Mucosa of gallbladder (tissue), 1 donor: Measurements from ENCODE around the gene SDK2. TPM values are rescaled to one million over a fixed set of nuclear protein-coding genes. Genes with fewer than 3 reads are reported as not detected.
A peak's percentile ranks its signal among the peaks of the same experiment; 100 is the strongest.
"Not testable (repeated sequence)": the region's sequence is repeated elsewhere in the genome, so short reads cannot be mapped to it uniquely, and the experiment has no call there.

ENCODE experiments used
- DNase-seq: peaks from one replicate; pipeline ENCODE4 v3.0.0-alpha.2; 2020; ENCODE audit warnings: low spot score
- total RNA-seq: library from RNA; stranded (reverse); gene quantifications from one replicate; pipeline ENCODE4 v1.2.1, GENCODE V29; 2021
- donor health status: DM: no; HTN: no; CAD: no.

Gene SDK2
- total RNA-seq, 1 donor from 2014 or later: 12.9 TPM

DNA sequence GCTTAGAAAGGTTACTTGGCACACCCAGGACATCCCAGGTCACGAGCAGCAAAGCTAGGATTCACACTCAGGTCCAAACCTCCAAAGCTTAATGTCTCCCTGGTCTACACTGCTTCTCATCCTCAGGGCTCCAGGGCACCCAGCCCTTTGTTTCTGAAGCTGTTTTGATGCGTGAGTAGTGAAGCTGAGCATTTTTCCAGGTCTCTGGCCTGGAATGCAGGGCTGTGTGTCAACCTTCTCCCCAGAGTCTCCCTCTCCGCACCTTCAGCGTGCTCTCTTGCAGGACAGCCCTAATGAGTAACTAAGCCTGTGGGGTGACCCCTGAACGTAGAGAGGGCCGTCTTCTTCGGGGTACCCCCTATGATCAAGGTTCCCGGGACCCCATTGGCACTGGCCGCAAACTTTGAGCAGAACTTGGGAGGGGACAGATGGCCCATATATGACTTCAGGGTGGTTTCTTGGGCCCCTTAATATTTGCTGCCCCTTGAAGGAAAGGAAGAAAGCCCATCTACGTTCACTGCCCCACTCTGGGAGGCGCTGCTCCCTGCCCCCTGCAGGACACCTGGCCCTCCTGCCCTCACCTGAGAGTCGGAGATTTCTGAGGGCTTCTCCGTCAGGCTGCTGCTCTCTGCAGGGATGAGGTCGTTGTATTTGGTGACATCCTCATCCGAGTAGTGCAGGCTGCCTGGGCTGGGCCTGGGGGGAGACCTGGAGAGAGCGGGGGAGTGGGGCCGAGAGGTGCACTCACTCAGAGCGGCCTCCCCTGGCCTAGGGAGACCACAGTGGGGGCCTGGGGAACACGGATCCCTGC, 296.0 kb downstream of the SDK2 start:
- DNase-seq: no peak

DNA sequence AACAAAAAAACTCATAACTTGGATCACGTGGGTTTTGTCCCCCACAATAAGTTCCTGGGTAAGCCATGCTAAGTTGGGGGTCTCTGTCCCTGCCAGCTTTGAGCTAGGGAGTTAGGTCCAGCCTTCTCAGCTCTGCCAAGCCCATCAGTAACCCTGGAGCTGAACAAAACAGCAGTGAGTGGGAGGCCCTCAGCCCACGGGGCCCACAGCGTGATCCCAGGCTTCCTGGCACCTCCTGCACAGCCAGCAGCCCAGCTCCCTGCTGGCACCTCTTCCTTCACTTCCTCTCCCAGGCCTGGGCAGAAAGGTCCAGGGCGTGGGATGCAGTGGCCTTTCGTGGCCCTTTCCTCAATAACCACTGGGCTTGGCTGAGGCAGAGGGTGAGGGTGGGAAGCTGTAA, 296.9 kb downstream of the SDK2 start:
- no peak for DNase-seq

DNA sequence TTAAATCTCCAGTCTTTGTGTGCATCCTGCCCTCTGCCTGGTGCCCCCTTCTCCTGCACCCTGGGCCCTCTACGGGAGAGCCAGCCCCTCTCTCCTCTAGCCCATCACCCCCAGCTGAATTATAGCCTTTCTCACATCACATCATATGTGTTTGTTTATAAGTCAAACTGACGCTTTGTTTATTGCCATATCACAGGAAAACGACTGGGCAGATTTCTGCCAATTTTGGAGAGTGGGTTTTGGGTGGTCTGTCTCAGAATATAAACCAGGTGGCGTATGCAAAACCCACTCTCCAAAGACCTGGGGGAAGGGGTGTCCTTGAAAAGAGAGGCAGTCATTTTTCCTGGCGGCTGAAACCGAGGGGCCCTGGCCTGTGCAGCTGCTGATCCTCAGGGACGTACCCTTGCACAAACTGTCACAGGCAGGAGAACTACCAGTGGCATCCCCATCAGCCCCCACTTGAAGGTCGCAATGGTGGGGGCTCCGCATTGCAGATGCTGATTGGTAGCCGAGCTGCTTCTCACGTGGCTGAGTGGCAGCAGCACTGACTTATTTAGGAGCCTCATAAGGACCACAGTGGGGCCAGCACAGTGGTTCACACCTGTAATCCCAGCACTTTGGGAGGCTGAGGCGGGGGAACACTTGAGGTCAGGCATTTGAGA, 297.6 kb downstream of the SDK2 start:
- no peak for DNase-seq

DNA sequence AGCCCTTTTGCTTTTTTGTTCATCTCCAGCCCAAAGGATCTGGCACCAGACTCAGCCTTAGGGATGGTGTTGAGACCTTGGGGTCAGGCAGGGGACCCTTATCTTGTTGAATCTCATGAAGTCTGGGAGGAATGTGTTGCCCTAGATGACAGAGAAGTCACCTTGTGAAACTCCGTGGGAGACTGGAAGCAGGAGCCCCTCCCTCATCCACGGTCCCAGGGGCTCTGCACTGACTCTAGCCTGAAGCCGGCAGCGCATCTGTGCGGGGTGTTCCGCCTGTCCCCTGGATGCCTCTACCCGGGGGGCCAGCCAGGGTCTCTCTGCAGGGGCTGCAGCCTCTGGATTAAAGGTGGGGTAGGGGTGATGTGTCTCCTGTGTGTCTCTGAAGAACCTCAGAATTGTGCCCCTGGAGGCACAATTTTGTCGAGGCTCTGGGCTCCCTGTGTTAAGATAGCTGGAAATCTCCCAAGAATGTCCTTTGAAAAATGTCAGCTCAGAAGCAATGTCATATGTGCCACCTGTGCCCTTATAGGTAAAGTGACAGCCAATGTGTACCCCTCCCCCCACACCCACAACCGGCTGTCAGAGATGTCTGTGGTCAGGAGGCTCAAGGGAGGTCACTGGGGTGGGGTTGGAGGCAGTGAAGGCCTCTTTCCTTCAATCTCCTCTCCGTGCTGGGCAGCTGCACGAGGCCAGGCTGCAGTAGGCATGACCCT, 300.3 kb downstream of the SDK2 start:
- DNase-seq: no peak

DNA sequence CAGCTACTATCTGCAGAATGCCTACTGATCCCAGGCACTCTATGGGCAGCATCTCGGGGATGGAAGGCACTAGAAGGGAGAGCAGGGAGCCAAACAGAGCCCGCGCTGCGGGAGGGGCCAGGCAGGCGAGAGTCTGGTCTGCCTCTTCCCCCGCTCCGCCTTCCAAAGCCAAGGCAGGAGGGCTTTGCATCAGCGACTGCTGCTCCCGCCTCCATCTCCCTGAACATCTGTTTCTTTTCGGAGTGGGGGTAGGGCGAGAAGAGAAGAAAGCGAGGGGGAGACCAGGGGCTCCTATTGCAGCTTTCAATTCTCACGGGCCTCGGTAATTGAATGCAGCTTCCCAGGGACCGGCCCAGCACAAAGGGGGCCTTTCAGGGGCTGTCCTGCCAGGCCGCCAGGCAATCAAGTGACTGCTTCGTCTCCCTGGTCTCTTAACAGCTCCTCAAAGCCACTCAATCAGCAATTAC, 301.0 kb downstream of the SDK2 start:
- DNase-seq: peak; percentile 68

DNA sequence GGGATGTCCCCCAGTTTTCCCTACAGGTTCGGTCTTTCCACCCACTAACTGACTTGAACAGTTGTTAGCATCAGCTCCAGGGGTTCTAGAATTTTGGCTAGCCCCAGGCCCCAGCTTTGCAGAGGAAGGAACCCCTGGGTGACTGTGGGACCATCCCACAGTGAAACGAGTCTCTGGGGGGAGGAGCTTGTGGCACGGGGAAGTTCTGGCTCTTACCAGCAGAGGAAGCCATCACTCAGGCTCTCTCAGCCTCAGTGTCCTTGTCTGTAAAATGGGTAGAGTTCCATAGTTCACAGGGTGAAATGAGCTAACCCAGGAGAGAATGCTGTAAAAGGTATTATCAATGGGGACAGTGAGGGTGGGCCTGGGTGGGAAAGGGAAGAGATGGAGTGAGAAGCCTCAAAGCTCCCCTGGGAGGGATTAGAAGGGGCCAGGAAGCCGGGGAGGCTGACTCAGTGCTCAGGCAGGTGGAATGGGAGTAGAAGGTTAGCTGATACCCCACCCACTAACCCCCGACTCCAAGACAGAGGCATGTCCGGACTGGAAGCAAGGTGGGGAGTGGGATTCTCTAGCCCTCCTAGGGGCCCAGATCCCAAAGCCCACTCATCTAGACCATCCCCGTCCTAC, 301.6 kb downstream of the SDK2 start:
- no peak for DNase-seq

DNA sequence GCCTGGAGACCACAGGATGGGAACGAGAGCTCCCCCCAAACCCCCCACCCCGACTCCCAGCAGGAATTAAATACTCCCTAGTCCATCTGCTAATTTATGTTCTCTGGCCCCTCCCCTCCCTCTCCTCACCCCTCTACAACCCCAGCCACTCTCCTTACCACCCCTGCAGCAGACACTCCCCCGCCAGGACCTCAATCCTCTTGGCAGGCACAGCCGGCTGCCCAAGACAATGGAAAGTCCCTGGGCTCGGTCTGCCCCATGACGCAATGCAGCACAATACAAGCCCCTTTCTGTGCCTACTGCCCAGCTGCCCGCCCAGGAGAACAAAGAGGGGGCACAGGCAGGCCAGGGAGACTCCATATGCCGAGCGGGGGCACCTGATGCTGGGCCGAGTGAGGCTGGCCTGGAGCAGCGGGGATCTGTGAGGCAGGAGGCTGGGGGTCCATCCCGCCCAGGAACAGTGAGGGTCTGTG, 302.2 kb downstream of the SDK2 start:
- peak; percentile 75 for DNase-seq

DNA sequence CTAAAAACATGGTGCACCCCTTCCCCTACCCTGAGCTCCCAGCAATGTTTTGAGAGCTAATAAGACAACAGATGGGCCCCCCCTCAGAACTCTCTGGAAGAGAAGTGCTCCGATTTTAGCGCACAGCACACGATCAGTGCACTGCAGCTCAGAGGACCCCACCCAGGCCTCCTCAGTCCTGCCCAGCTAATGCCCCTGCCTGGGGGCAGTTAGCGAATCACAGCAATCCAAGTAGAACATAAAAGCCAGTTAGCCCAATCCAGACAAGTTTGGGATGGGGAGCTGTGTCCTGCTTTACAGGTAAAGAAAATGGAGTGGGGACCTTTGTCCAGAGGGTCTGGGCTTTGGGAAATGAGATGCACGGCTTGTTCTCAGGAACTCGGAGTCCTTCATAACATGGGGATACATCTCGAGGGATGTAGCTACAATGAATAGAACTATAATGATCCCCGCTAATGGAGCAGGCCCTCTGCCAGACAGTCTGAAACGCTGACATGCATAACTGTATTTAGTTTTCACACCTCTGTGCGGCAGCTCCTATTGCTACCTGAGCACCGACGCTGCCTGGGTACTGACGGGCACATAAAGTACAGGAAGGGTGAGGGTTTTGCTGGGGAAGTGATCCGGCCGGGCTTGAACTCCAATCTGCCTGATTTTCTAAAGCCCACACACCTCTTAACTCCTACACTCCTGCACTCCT, 302.7 kb downstream of the SDK2 start:
- no peak for DNase-seq

DNA sequence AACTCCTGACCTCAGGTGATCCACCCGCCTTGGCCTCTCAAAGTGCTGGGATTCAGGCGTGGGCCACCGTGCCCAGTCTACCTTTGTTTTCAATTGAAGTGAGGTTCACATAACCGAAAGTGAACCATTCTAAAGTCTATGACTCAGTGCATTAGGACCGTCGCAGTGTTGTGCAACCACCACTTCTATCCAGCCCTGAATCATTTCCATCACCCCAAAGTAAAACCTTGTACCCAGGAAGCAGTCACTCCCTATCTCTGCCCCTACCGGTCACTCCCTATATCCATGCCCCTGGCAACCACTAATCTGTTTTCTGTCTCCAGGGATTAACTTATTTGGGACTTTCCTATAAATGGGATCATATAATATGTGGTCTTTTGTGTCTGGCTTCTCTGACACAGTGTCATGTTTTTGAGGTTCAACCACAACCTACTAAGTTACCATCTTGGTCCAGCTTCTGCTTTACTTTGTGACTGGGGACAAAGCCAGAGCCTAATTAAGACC, 304.1 kb downstream of the SDK2 start:
- no peak for DNase-seq

DNA sequence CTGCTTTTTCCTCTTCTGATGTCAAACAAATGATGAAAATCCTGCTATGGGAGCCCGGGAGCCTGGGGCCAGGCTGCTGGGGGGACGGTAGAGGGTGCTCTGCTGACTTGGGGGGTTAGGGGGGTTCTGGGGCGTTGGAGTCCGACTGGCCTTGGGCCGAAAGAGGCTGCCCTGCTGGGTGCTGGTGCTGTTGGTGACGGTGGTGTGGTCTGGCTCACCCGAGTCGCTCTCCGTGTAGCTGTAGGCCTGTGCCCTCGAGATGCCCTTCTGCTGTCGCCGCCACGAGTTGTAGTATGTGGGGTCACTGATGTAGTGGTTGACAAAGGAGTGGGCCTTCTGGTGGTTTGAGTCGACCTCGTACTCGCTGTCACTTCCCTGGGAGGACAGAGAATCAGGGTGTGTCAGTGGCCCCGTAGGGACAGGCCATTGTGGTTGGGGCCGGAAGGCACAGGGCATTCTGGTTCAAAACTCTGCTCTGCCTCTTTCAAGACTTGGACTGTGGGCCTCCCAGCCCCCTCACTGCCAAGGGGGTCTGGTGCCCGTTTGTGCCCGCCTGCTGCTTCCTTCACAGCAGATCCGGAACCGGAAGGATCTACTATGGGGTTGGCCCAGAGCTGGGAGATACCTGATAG, 305.6 kb downstream of the SDK2 start:
- no peak for DNase-seq

DNA sequence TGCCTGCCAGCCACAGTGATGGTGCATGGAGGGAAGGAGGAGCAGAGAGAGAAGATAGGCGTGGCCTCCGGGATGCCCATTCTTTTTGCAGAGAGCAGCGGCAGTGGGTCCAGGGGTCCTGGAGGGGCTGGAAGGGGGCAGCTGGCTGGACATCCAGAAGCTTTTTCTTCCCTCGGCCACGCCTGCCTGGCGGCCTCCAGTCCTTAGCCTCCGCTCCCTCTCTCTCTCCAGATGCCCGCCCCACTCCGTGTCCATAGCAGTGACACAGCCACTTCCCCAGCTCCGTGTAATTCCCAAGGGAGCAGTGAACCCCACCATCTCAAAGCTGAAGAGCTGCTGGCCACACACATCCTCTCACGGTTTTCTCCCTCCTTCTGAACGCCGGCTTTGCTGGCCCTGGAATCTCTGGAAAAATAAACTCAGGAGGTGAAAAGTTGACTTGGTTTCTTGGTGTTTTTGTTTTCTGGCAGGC, 306.2 kb downstream of the SDK2 start:
- no peak for DNase-seq

DNA sequence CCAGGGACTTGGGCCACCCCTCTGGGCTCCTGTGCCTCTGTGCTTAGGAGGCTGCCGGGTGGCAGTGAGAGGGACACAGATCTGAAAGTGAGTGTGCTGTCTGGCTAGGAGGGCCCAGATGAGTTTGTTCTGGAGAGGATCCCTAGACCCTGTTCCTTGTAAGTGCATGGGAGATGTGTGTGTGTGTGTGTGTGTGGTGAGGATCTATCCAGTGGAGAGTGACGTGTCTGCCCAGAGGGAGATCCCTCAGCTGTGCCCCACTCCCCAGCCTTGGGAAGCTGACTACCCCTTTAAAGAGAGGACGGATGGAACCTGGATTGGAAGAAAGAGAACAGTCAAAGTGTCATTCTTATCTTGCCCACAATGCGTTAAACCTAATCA, 306.9 kb downstream of the SDK2 start:
- no peak for DNase-seq

DNA sequence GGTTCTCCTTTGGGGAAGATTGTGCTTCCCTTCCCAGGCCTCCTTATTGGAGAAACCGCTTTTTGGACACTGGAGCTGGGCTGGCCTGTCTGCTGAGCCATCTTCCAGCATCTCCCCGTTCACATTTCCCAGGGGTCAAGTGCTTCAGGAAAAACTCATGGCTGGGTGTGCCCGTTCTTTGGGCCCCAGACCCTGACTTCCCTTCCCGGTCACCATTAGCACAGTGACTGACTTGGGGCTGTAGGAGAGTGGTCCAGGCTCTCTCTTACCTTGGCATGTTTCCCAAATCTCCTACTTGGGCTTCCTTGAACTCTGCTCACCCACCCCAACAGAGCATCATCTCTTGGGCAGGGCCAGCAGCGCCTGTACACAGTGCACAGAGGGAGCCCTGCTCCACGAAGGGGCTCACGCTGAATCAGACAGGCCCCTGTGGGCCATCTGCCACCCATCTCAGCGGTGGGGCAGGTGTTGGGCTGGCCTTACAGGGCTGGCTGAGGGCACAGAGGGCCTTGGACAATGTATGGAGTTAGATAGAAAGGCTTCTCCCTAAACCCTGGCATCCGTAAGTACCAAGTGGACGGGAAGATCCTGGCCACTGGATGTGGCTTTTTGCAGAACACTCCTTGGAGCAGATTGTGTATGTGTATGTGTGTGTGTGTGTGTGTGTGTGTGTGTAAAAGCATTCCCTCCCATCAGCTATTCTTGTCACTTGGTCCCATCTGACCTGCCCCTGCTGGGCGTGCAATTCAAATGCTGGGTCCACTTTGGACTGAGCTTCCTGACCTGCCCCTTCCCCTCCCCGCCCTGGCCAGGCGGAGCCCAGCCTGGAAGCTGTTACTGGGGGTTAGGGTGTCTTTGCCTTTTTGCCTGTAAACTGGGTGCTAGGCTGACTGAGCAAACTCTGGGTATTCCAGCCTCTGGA, 307.6 kb downstream of the SDK2 start:
- no peak for DNase-seq

DNA sequence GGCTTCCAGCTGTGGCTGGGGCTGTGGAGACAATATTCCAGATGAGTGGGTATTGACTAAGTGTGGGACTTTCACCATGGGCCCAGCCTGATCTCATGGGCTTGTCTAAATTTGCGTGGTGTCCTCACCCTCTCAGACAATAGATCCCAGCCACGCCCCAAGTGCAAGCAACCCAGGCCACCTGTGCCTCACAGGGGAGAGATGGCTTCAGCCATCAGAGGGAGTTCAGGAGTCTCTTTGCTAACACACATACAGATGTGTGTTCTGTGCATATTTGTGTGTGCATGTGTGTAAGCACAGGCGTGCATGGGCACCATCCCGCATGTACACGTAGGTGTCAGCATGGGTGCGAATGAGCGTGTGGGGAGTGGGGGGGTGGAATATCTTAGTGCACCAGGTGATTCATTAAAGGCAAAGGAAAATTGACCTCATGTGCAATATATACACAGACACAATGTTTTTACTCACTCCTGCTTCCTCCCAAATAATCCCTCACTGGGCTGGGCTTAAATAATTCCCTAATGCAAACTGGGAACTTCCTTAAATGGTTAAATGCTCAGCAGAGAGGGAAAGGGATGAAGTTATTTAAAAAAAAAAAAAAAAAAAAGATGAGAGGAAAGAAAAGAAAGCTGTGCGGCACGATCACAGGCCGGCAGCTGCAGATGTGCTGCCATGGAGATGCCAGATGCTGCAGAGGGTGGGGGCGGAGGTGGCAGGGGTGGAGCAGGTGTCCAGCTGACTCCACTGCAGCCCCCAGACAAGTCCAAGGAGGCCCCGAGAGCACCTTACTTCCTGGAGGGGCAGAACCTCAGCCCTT, 308.4 kb downstream of the SDK2 start:
- DNase-seq: no peak

DNA sequence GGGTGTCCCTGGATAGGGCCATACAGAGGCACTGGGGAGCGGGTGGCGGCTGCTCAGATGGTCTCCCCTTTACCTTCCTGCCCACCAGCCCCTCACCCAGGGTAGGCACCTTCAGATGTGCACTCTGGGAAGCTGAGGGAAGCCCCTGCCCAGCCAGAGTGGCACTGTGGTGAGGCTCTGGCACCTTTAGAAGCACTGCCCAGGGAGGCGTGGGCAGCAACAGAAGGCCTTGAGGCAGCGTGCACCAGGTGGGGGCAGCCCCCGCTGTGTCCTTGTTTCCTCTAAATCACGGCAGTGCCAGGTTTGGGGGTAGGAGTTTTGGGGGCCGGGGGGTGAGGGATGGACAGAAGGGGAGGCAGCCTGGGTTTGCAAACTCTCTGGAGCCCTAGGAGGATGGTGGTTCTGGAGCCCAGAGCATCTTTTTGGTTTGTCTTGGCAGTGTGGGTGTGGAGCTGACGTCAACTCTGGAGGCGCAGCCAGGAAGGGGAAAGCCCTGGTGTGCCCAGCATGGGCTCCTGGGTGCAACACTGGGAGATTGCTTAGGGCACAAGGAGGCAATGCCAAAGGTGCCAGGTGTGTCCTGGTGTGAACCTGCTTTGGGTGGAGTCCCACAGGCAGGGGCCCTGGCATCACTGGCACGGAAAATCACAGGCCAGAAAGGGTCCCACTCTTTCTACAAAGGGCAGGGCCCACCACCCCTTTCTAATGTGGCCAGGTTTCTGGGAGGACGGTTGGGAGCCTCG, 309.3 kb downstream of the SDK2 start:
- no peak for DNase-seq

DNA sequence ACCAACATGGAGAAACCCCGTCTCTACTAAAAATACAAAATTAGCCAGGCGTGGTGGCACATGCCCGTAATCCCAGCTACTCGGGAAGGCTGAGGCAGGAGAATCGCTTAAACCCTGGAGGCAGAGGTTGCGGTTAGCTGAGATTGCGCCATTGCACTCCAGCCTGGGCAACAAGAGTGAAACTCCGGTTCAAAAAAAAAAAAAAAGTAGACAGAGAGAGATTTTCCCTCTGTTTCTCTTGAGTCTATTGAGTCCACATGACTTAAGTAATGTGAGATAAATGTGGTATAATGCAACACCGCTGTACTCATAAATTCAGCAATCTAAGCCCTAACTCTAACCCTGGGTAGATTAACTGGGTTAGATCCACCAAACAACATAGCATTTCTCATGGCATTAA, 310.8 kb downstream of the SDK2 start:
- DNase-seq: not testable (repeated sequence)

DNA sequence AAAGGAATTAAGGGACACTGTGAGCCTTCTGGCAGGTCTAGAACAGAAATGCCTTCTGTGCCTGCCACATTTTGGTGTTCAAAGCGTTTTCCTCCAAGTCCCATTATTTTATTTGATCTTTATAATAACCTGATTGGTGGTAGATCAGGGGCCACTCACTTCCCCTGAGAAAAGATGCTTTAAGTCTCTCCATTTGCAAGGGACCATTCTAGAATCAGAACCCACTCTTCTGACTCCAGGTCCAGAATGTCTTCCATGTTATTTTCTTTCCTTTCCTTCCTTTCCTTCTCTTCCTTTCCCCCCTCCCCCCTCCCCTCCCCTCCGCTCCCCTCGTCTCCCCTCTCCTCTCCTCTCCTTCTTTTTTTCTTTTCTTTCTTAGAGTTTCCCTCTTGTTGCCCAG, 313.2 kb downstream of the SDK2 start:
- no peak for DNase-seq

DNA sequence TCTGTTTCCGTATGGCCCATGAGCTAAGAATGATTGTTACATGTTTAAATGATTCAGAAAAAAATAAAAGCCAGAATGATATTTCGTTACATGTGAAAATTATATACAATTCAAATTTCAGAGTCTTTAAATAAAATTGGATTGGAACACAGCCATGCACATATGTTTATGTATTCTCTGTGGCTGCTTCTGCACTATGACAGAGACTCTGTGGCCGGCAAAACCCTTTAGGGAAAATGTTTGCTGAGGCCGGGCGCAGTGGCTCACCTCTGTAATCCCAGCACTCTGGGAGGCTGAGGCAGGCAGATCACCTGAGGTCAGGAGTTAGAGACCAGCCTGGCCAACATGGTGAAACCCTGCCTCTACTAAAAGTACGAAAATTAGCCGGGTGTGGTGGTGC, 316.6 kb downstream of the SDK2 start:
- no peak for DNase-seq
